MM.1S (cell line): ENCODE data around the gene HMGN2.

Source experiments
- DNase-seq: peaks from one replicate; pipeline ENCODE4 v3.0.0-alpha.2; 2015
- H2AFZ ChIP-seq: fragments of 300-600 bp; sonication (generic); 2 replicates; pipeline ENCODE4 v1.6.0; 2016; ENCODE audit warnings: antibody characterized with exemption, low read length
- H3F3A ChIP-seq: fragments of 300-600 bp; sonication (generic); 2 replicates; pipeline ENCODE4 v1.6.1; 2016; ENCODE audit warnings: mild to moderate bottlenecking, antibody characterized with exemption, low read length, moderate library complexity, mixed read lengths; ENCODE audit not compliant: insufficient read depth
- H3K27ac ChIP-seq: fragments of 300-600 bp; sonication (generic); 2 replicates; pipeline ENCODE4 v1.5.1; 2016; ENCODE audit warnings: mild to moderate bottlenecking, low read length
- H3K27me3 ChIP-seq: fragments of 300-600 bp; sonication (generic); replicated peaks from 2 replicates; pipeline ENCODE4 v1.6.0; 2016; ENCODE audit warnings: low read length; ENCODE audit not compliant: insufficient read depth
- H3K36me3 ChIP-seq: fragments of 300-600 bp; sonication (generic); replicated peaks from 2 replicates; pipeline ENCODE4 v1.6.1; 2016; ENCODE audit warnings: mild to moderate bottlenecking, low read length, mixed read lengths; ENCODE audit not compliant: insufficient read depth
- H3K4me1 ChIP-seq: fragments of 300-600 bp; sonication (generic); 2 replicates; pipeline ENCODE4 v1.6.1; 2016; ENCODE audit warnings: low read length, mixed read lengths
- H3K4me2 ChIP-seq: fragments of 300-600 bp; sonication (generic); 2 replicates; pipeline ENCODE4 v1.6.0; 2016; ENCODE audit warnings: low read depth, low read length
- H3K4me3 ChIP-seq: fragments of 300-600 bp; sonication (generic); 2 replicates; pipeline ENCODE4 v1.5.1; 2016; ENCODE audit warnings: low read length, mixed read lengths
- H3K79me2 ChIP-seq: fragments of 300-600 bp; sonication (generic); 2 replicates; pipeline ENCODE4 v1.6.1; 2016; ENCODE audit warnings: mixed run types, low read length, mixed read lengths
- H3K9ac ChIP-seq: fragments of 300-600 bp; sonication (generic); 2 replicates; pipeline ENCODE4 v1.6.1; 2016; ENCODE audit warnings: low read length, mixed read lengths
- H3K9me2 ChIP-seq: fragments of 300-600 bp; sonication (generic); replicated peaks from 2 replicates; pipeline ENCODE4 v1.6.1; 2016; ENCODE audit warnings: mild to moderate bottlenecking, low read length, mixed read lengths; ENCODE audit not compliant: insufficient read depth
- H3K9me3 ChIP-seq: fragments of 300-600 bp; sonication (generic); replicated peaks from 2 replicates; pipeline ENCODE4 v1.6.1; 2016; ENCODE audit warnings: mild to moderate bottlenecking, low read length, mixed read lengths; ENCODE audit not compliant: insufficient read depth
- H4K20me1 ChIP-seq: fragments of 300-600 bp; sonication (generic); 2 replicates; pipeline ENCODE4 v1.6.1; 2016; ENCODE audit warnings: mild to moderate bottlenecking, low read length, moderate library complexity, mixed read lengths; ENCODE audit not compliant: insufficient read depth
- EZH2 ChIP-seq: fragments of 300-600 bp; sonication (generic); optimal IDR thresholded peaks from 2 replicates; pipeline ENCODE3; 2017; ENCODE audit warnings: low read depth, mild to moderate bottlenecking, antibody characterized with exemption, low read length, mixed read lengths
- EZH2phosphoT487 ChIP-seq: fragments of 300-600 bp; sonication (generic); IDR thresholded peaks from 2 replicates; pipeline ENCODE4 v1.6.1; 2018; ENCODE audit warnings: antibody characterized with exemption, low read length
- TF ChIP-seq, protein P1 (sequence below): fragments of 300-600 bp; sonication (generic); IDR thresholded peaks from 2 replicates; pipeline ENCODE4 v1.5.1; 2016; ENCODE audit warnings: antibody characterized with exemption, low read length, mixed read lengths

The HMGN2 gene

GRCh38 chr1:26440259-26440658 is 32.0 kb upstream of the HMGN2 start:
- no peaks in the 10 kb centered on the region; the same call in 1 of the 2 replicates for H3K36me3 ChIP-seq
- no peak overlapping the region for H3K4me3 ChIP-seq
- H3F3A ChIP-seq = no peaks in the 10 kb centered on the region
- H3K27ac ChIP-seq = no peak overlapping the region
- TF ChIP-seq EZH2 (no peak), EZH2phosphoT487 (no peak)
- TF ChIP-seq, protein P1, sequence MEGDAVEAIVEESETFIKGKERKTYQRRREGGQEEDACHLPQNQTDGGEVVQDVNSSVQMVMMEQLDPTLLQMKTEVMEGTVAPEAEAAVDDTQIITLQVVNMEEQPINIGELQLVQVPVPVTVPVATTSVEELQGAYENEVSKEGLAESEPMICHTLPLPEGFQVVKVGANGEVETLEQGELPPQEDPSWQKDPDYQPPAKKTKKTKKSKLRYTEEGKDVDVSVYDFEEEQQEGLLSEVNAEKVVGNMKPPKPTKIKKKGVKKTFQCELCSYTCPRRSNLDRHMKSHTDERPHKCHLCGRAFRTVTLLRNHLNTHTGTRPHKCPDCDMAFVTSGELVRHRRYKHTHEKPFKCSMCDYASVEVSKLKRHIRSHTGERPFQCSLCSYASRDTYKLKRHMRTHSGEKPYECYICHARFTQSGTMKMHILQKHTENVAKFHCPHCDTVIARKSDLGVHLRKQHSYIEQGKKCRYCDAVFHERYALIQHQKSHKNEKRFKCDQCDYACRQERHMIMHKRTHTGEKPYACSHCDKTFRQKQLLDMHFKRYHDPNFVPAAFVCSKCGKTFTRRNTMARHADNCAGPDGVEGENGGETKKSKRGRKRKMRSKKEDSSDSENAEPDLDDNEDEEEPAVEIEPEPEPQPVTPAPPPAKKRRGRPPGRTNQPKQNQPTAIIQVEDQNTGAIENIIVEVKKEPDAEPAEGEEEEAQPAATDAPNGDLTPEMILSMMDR = no peak
- H3K9me3 ChIP-seq = no peaks in the 10 kb centered on the region
- H3K9me2 ChIP-seq = no peaks in the 10 kb centered on the region
- H4K20me1 ChIP-seq = no peaks in the 10 kb centered on the region
- no peak overlapping the region for H3K9ac ChIP-seq
- H3K4me2 ChIP-seq = no peak overlapping the region
- H2AFZ ChIP-seq = no peak overlapping the region
- H3K79me2 ChIP-seq = no peaks in the 10 kb centered on the region
- DNase-seq = no peak
- H3K27me3 ChIP-seq = no peaks in the 10 kb centered on the region
- no peaks in the 10 kb centered on the region for H3K4me1 ChIP-seq

- no peaks in the 10 kb centered on the region for H3K27me3 ChIP-seq
- no peak overlapping the region for H3K4me2 ChIP-seq
- H3F3A ChIP-seq = no peaks in the 10 kb centered on the region; the same call in 1 of the 2 replicates
- no peak overlapping the region for H3K9ac ChIP-seq
- DNase-seq = no peak
- no peak overlapping the region for H3K27ac ChIP-seq
- H3K79me2 ChIP-seq = no peaks in the 10 kb centered on the region
- no peaks in the 10 kb centered on the region for H4K20me1 ChIP-seq
- no peaks in the 10 kb centered on the region for H3K9me3 ChIP-seq
- H2AFZ ChIP-seq = no peak overlapping the region
- peaks cover 10% of the 10 kb centered on the region for H3K4me1 ChIP-seq
- TF ChIP-seq EZH2 = no peak
- TF ChIP-seq, protein P1 = no peak
- TF ChIP-seq EZH2phosphoT487 = no peak
- no peaks in the 10 kb centered on the region for H3K36me3 ChIP-seq
- no peaks in the 10 kb centered on the region for H3K9me2 ChIP-seq
- no peak overlapping the region for H3K4me3 ChIP-seq
Observed at GRCh38 chr1:26449868-26450267, 22.4 kb upstream of the HMGN2 start.

- Histone ChIP-seq H3K36me3 (no peaks in the 10 kb centered on the region), H3K9ac (no peak overlapping the region), H2AFZ (no peak overlapping the region), H4K20me1 (no peaks in the 10 kb centered on the region), H3K4me2 (no peak overlapping the region), H3K27ac (no peak overlapping the region), H3F3A (no peaks in the 10 kb centered on the region; the same call in 1 of the 2 replicates), H3K4me1 (peaks cover 10% of the 10 kb centered on the region), H3K9me3 (no peaks in the 10 kb centered on the region), H3K79me2 (no peaks in the 10 kb centered on the region), H3K4me3 (no peak overlapping the region), H3K27me3 (no peaks in the 10 kb centered on the region), H3K9me2 (no peaks in the 10 kb centered on the region)
- no peak for DNase-seq
- TF ChIP-seq EZH2 = no peak
- TF ChIP-seq, protein P1 = no peak
- TF ChIP-seq EZH2phosphoT487 = no peak
Observed at GRCh38 chr1:26450908-26451307, 21.3 kb upstream of the HMGN2 start.
